ENCODE measurements around the gene PPP2R5C. TPM values are rescaled to one million over a fixed set of nuclear protein-coding genes. Genes with fewer than 3 reads are reported as not detected.

The PPP2R5C gene
- total RNA-seq, 6 donors from 2014 or later = 105 to 208 (median 133) TPM

- Histone ChIP-seq H3K27me3 (no peaks in the 10 kb centered on the region), H3K4me3 (no peak overlapping the region), H3K4me1 (no peaks in the 10 kb centered on the region), H3K9me3 (no peaks in the 10 kb centered on the region), H3K27ac (no peak overlapping the region), H3K36me3 (peaks cover 52 to 100% (median 90%) of the 10 kb centered on the region in 4 donors)
- 93 to 97% methylated on average over 4 to 7 of the region's 7 CpGs for WGBS, 2 donors
- no peak for TF ChIP-seq EP300 (IDR thresholded peaks at IDR 0.05)
- TF ChIP-seq POLR2AphosphoS5 (IDR thresholded peaks at IDR 0.05) = no peak
- TF ChIP-seq, protein P1, sequence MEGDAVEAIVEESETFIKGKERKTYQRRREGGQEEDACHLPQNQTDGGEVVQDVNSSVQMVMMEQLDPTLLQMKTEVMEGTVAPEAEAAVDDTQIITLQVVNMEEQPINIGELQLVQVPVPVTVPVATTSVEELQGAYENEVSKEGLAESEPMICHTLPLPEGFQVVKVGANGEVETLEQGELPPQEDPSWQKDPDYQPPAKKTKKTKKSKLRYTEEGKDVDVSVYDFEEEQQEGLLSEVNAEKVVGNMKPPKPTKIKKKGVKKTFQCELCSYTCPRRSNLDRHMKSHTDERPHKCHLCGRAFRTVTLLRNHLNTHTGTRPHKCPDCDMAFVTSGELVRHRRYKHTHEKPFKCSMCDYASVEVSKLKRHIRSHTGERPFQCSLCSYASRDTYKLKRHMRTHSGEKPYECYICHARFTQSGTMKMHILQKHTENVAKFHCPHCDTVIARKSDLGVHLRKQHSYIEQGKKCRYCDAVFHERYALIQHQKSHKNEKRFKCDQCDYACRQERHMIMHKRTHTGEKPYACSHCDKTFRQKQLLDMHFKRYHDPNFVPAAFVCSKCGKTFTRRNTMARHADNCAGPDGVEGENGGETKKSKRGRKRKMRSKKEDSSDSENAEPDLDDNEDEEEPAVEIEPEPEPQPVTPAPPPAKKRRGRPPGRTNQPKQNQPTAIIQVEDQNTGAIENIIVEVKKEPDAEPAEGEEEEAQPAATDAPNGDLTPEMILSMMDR (IDR thresholded peaks at IDR 0.05) = no peak
- TF ChIP-seq POLR2A (IDR thresholded peaks at IDR 0.05) = no peak
- ATAC-seq (ENCODE audit: low FRiP score in 2 of 2) (no peak), DNase-seq (peak in 1 of 2 donors; percentile 58)
Measured at GRCh38 chr14:101906645-101907044, 145.1 kb downstream of the PPP2R5C start.

GRCh38 chr14:101907619-101908018 lies 146.1 kb downstream of the PPP2R5C start:
- TF ChIP-seq POLR2A (IDR thresholded peaks at IDR 0.05) (no peak), POLR2AphosphoS5 (IDR thresholded peaks at IDR 0.05) (no peak), EP300 (IDR thresholded peaks at IDR 0.05) (no peak)
- TF ChIP-seq, protein P1 (IDR thresholded peaks at IDR 0.05) = no peak
- 95 to 97% methylated on average over 11 to 16 of the region's 16 CpGs for WGBS, 2 donors
- no peak overlapping the region for H3K27ac ChIP-seq
- H3K4me1 ChIP-seq = no peaks in the 10 kb centered on the region
- H3K9me3 ChIP-seq = no peaks in the 10 kb centered on the region
- H3K4me3 ChIP-seq = no peak overlapping the region
- no peaks in the 10 kb centered on the region for H3K27me3 ChIP-seq
- DNase-seq (peak in 1 of 2 donors; percentile 61), ATAC-seq (ENCODE audit: low FRiP score in 2 of 2) (no peak)
- peaks cover 43 to 100% (median 87%) of the 10 kb centered on the region in 4 donors for H3K36me3 ChIP-seq

- WGBS, 2 donors = 95% methylated on average over 8 of the region's 8 CpGs
- H3K36me3 ChIP-seq = peaks cover 43 to 99% (median 86%) of the 10 kb centered on the region in 4 donors
- H3K4me3 ChIP-seq = no peak overlapping the region
- DNase-seq (no peak), ATAC-seq (ENCODE audit: low FRiP score in 2 of 2) (no peak)
- H3K4me1 ChIP-seq = no peaks in the 10 kb centered on the region
- TF ChIP-seq, protein P1 (IDR thresholded peaks at IDR 0.05) = no peak
- no peak for TF ChIP-seq POLR2AphosphoS5 (IDR thresholded peaks at IDR 0.05)
- no peak for TF ChIP-seq EP300 (IDR thresholded peaks at IDR 0.05)
- H3K27ac ChIP-seq = no peak overlapping the region
- H3K9me3 ChIP-seq = no peaks in the 10 kb centered on the region
- no peaks in the 10 kb centered on the region for H3K27me3 ChIP-seq
Measured at GRCh38 chr14:101908795-101909194, 147.3 kb downstream of the PPP2R5C start.

DNA sequence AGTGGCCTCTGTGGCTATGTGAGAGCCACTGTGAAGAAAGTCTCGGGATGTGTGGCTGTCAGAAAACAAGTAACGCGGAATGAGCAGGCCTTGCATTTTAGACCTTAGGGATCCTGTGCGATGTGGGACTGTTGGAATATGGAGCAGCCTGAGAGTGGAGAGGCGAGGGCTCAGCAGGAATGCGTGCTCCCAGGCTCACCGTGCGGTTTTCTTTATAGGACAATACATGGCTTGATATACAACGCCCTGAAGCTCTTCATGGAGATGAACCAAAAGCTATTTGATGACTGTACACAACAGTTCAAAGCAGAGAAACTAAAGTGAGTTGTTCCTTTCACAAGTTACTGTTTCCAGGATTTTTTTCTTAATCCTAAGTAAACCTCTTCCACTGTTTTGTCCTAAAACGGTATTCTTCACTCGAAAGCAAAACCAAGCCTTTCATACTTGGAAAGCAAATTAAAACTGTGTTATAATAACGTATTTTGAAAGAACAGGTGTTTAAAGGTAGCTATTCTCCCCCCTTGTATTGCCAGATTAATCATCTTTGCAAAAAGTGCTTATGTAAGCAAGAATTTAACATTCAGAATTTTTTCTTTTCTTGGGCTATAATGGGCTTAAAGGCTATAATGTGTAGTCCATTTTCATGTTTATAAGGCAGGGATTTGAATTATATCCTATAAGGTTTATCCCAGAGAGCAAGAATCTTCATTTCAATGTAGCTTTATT lies 148.0 kb downstream of the PPP2R5C start:
- Histone ChIP-seq H3K4me3 (no peak overlapping the region), H3K9me3 (no peaks in the 10 kb centered on the region), H3K4me1 (no peaks in the 10 kb centered on the region), H3K27ac (no peak overlapping the region), H3K36me3 (peaks cover 36 to 99% (median 85%) of the 10 kb centered on the region in 4 donors), H3K27me3 (no peaks in the 10 kb centered on the region)
- TF ChIP-seq, protein P1 (IDR thresholded peaks at IDR 0.05) = no peak
- WGBS, 2 donors = 96 to 98% methylated on average over 12 of the region's 12 CpGs
- DNase-seq = no peak
- no peak for ATAC-seq (ENCODE audit: low FRiP score in 2 of 2)

DNA sequence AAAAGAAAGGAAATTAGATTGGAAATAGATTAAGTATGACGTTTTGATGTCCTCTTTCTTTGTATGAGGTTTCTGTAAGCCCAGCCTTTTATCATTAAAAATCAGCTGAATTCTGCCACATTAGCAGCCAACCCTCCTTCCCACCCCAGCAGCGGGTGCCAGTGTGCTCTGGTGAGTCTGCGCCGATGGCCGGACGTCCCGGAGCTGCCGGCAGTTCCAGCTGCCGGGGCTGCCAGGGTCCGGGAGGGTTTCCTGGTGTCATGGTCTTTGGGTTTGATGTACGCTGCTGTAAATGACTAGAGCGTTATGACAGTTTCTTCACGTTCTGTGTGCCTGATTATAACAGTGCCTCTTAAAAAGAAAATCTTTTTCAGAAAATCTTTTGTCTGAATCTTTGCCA lies 151.3 kb downstream of the PPP2R5C start:
- Histone ChIP-seq H3K27ac (no peak overlapping the region), H3K4me1 (no peaks in the 10 kb centered on the region), H3K4me3 (no peak overlapping the region), H3K9me3 (no peaks in the 10 kb centered on the region), H3K27me3 (no peaks in the 10 kb centered on the region), H3K36me3 (peaks cover 16 to 95% (median 67%) of the 10 kb centered on the region in 4 donors)
- ATAC-seq (ENCODE audit: low FRiP score in 2 of 2) (no peak), DNase-seq (no peak)
- TF ChIP-seq, protein P1 (IDR thresholded peaks at IDR 0.05) = no peak
- TF ChIP-seq EP300 (IDR thresholded peaks at IDR 0.05) (no peak), POLR2A (IDR thresholded peaks at IDR 0.05) (no peak), POLR2AphosphoS5 (IDR thresholded peaks at IDR 0.05) (no peak)
- 93 to 97% methylated on average over 11 to 13 of the region's 13 CpGs for WGBS, 2 donors

Data from upper lobe of left lung (tissue), 6 donors.